Gastrocnemius medialis (tissue), 4 donors: Measurements from ENCODE around the gene PTDSS2.

Source experiments
- POLR2A ChIP-seq, 2 donors: fragments of 450-650 bp; IDR thresholded peaks; one replicate each; pipeline ENCODE4 v1.6.1; 2017; ENCODE audit warnings: antibody characterized with exemption in 2 of 2, mild to moderate bottlenecking in 2 of 2, moderate library complexity in 2 of 2
- TF ChIP-seq, protein P1 (sequence below), 5 experiments: fragments of 450-650 bp in 3 of 5; fragments of 200-600 bp in 2 of 5; sonication (generic) in 2 of 5; IDR thresholded peaks in 4 of 5; conservative IDR thresholded peaks in 1 of 5; 1 replicate in 4 of 5; 2 replicates in 1 of 5; pipeline ENCODE4 v1.5.1; 2016 to 2019; ENCODE audit warnings: antibody characterized with exemption in 5 of 5, mild to moderate bottlenecking in 3 of 5, moderate library complexity in 3 of 5

DNA sequence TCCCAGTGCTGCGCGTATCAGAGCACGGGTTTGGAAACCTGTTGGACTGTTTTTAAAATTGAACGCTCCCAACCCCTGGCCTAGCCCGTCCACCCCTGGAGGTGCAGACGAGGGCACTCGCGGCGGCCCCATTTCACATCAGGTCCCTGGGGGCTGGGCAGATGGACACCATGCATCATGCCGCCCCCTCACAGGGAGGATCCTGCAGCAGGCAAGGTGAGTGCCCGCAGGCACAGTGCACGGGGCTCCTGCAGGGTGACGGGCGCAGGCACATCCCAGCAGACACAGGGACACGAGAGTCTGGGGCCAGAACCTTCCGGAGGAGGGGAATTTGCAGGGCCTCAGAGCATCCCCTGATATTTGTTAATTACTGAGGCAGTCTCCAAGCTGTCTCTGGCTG lies 15.6 kb upstream of the PTDSS2 start:
- TF ChIP-seq POLR2A (IDR thresholded peaks at IDR 0.05), result no peak
- TF ChIP-seq, protein P1, sequence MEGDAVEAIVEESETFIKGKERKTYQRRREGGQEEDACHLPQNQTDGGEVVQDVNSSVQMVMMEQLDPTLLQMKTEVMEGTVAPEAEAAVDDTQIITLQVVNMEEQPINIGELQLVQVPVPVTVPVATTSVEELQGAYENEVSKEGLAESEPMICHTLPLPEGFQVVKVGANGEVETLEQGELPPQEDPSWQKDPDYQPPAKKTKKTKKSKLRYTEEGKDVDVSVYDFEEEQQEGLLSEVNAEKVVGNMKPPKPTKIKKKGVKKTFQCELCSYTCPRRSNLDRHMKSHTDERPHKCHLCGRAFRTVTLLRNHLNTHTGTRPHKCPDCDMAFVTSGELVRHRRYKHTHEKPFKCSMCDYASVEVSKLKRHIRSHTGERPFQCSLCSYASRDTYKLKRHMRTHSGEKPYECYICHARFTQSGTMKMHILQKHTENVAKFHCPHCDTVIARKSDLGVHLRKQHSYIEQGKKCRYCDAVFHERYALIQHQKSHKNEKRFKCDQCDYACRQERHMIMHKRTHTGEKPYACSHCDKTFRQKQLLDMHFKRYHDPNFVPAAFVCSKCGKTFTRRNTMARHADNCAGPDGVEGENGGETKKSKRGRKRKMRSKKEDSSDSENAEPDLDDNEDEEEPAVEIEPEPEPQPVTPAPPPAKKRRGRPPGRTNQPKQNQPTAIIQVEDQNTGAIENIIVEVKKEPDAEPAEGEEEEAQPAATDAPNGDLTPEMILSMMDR (IDR thresholded peaks at IDR 0.05 in 4 of 5, conservative IDR thresholded peaks at IDR 0.05 in 1 of 5), result no peak
